K562 (cell line): ENCODE results near the gene ACOT9. TPM values are rescaled to one million over a fixed set of nuclear protein-coding genes. Genes with fewer than 3 reads are reported as not detected.

Experiments
- ATF1 ChIP-seq, 2 experiments: fragments of 450-650 bp in 1 of 2; IDR thresholded peaks; 2 replicates each; pipeline ENCODE4 v1.6.1; 2016; ENCODE audit warnings: missing compliant biosample characterization in 1 of 2, missing genetic modification characterization in 1 of 2
- DACH1 ChIP-seq: fragments of 450-650 bp; IDR thresholded peaks from 2 replicates; pipeline ENCODE4 v1.6.1; 2018; ENCODE audit not compliant: partially characterized antibody
- DPF2 ChIP-seq: fragments of 450-650 bp; IDR thresholded peaks from 2 replicates; pipeline ENCODE4 v1.6.1; 2016
- ESRRA ChIP-seq: fragments of 450-650 bp; IDR thresholded peaks from 2 replicates; pipeline ENCODE4 v1.6.1; 2014; ENCODE audit warnings: low read depth, mild to moderate bottlenecking, moderate library complexity, borderline replicate concordance
- FOSL1 ChIP-seq: fragments of 200-800 bp; sonication (Bioruptor generic); conservative IDR thresholded peaks from 2 replicates; pipeline ENCODE4 v1.6.1; 2016; ENCODE audit warnings: missing genetic modification characterization, missing compliant biosample characterization
- GABPB1 ChIP-seq: sonication (generic); formaldehyde crosslinking; IDR thresholded peaks from 2 replicates; pipeline ENCODE4 v1.8.0; 2022; ENCODE audit warnings: mild to moderate bottlenecking, missing genetic modification reagents
- JUND ChIP-seq, 2 experiments: IDR thresholded peaks; 2 replicates in 1 of 2; 3 replicates in 1 of 2; pipeline ENCODE4 v1.6.1; 2011; ENCODE audit warnings: borderline replicate concordance in 2 of 2, low read depth in 2 of 2, low read length in 2 of 2, improper control_type of control experiment in 1 of 2, missing biosample characterization in 1 of 2, missing genetic modification characterization in 1 of 2, missing genetic modification reagents in 1 of 2
- KLF16 ChIP-seq: IDR thresholded peaks from 2 replicates; pipeline ENCODE4 v1.6.1; 2016; ENCODE audit warnings: antibody characterized with exemption
- NFE2 ChIP-seq: IDR thresholded peaks from 2 replicates; pipeline ENCODE4 v1.6.1; 2014; ENCODE audit warnings: antibody characterized with exemption, low read depth
- NR2C1 ChIP-seq, 2 experiments: fragments of 450-650 bp; IDR thresholded peaks; 2 replicates each; pipeline ENCODE4 v1.6.1; 2017; ENCODE audit warnings: mild to moderate bottlenecking in 2 of 2, antibody characterized with exemption in 1 of 2, inconsistent platforms in 1 of 2, missing compliant biosample characterization in 1 of 2, missing genetic modification characterization in 1 of 2
- RAD21 ChIP-seq, 2 experiments: fragments of 250-450 bp in 1 of 2; fragments of 450-650 bp in 1 of 2; sonication (Bioruptor Pico) in 1 of 2; formaldehyde crosslinking in 1 of 2; IDR thresholded peaks in 1 of 2; conservative IDR thresholded peaks in 1 of 2; 2 replicates each; pipeline versions ENCODE4 v1.4.0 to v1.8.0; 2020 to 2022; ENCODE audit warnings: mild to moderate bottlenecking in 2 of 2, moderate library complexity in 1 of 2
- SIN3A ChIP-seq, 2 experiments: fragments of 150-350 bp in 1 of 2; IDR thresholded peaks; 2 replicates each; pipeline ENCODE4 v1.6.1; 2011 to 2016; ENCODE audit warnings: borderline replicate concordance in 2 of 2, low read depth in 2 of 2, low read length in 2 of 2, mild to moderate bottlenecking in 2 of 2, moderate library complexity in 2 of 2; ENCODE audit not compliant: control insufficient read depth in 1 of 2
- SMC3 ChIP-seq: conservative IDR thresholded peaks from 2 replicates; pipeline ENCODE4 v1.6.1; 2011; ENCODE audit warnings: low read depth, low read length, improper control_type of control experiment; ENCODE audit not compliant: insufficient read depth
- SPI1 ChIP-seq: IDR thresholded peaks from 2 replicates; pipeline ENCODE4 v1.6.1; 2011; ENCODE audit warnings: low read depth, low read length, control low read depth, borderline replicate concordance
- polyA plus RNA-seq, 8 experiments: library from polyadenylated mRNA; depleted of rRNA in 4 of 8; stranded (reverse) in 5 of 8; unstranded in 3 of 8; fragments of >200 nt; fragmentation: Nextera tagmentation in 2 of 8; fragmentation: Illumina TruSeq in 1 of 8; extraction: Ambion mirVana in 2 of 8; extraction: Trizol in 1 of 8; gene quantifications; 2 replicates each; pipeline versions ENCODE4 v1.2.1 to v1.2.3, GENCODE V29; 2011 to 2014; ENCODE audit warnings: inconsistent platforms in 1 of 8, missing spikeins in 1 of 8
- total RNA-seq, 7 experiments: library from RNA; depleted of rRNA in 6 of 7; stranded (reverse); fragments of >200 nt in 6 of 7; fragmentation: Illumina TruSeq in 2 of 7; extraction: Trizol in 2 of 7; gene quantifications; 2 replicates each; pipeline versions ENCODE4 v1.2.1 to v1.2.3, GENCODE V29; 2011 to 2021; ENCODE audit warnings: low replicate concordance in 1 of 7
- TF ChIP-seq, protein P1 (sequence below): IDR thresholded peaks from 2 replicates; pipeline ENCODE4 v1.6.1; 2012; ENCODE audit warnings: low read depth, low read length, improper control_type of control experiment, borderline replicate concordance
- TF ChIP-seq, protein P2 (sequence below): IDR thresholded peaks from 2 replicates; pipeline ENCODE4 v1.6.1; 2011; ENCODE audit warnings: borderline replicate concordance, low read depth, mild to moderate bottlenecking, moderate library complexity, low read length; ENCODE audit not compliant: insufficient read depth, poor library complexity, severe bottlenecking
- TF ChIP-seq, protein P3 (sequence below): sonication (generic); formaldehyde crosslinking; IDR thresholded peaks from 2 replicates; pipeline ENCODE4 v1.8.0; 2022; ENCODE audit warnings: mild to moderate bottlenecking, missing genetic modification reagents
- TF ChIP-seq, protein P4 (sequence below), 3 experiments: IDR thresholded peaks in 2 of 3; conservative IDR thresholded peaks in 1 of 3; 2 replicates each; pipeline ENCODE4 v1.5.1; 2011 to 2012; ENCODE audit warnings: low read length in 3 of 3, mild to moderate bottlenecking in 3 of 3, control low read depth in 2 of 3, improper control_type of control experiment in 1 of 3, inconsistent platforms in 1 of 3, low read depth in 1 of 3, mixed read lengths in 1 of 3, moderate library complexity in 1 of 3; ENCODE audit not compliant: insufficient read depth in 2 of 3

The ACOT9 gene
- total and polyA plus RNA-seq, 9 of the 15 experiments (the other 6 are each of a cell fraction or from before 2014, with no cell fraction given), result 31.2 to 80.9 (median 45.3) TPM

DNA sequence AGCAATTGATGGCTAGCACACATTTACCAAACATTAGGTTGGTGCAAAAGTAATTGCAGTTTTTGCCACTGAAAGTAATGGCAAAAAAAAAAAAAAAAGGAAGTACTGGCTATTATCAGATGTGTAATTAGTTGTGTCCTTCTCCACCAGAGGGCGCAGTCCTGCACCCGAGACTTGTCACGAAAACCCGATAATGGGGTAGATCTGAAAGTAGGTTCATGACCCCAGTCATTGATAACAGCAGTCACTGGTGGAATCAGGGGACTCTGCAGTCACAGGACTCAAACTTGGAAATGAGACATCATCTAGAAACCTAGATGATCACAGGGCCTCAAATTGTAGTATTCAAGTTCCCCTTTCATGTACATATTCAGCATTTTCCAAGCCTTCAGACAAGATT lies 13.1 kb upstream of the ACOT9 start (continued):
- TF ChIP-seq NR2C1 (IDR thresholded peaks at IDR 0.05) (peak; percentile 46; the same call in 1 of the 2 replicates), NR2C1 (tag; IDR thresholded peaks at IDR 0.05) (peak; percentile 79), DPF2 (0 out of 2 replicates have a peak, but pooled peaks have one; percentile 50), FOSL1 (0 out of 2 replicates have a peak, but pooled peaks have one; percentile 12), SIN3A (IDR thresholded peaks at IDR 0.05; ENCODE audit: borderline replicate concordance in 2 of 2, control insufficient read depth in 1 of 2, low read depth in 2 of 2, low read length in 2 of 2) (no peak), RAD21 (CRISPR knock-in tag; conservative IDR thresholded peaks at IDR 0.05 in 1 of 2, IDR thresholded peaks at IDR 0.05 in 1 of 2) (peak; percentile 46 to 58), ESRRA (no peak), NFE2 (peak; percentile 18; the same call in 1 of the 2 replicates), SMC3 (peak; percentile 50; the same call in 1 of the 2 replicates), JUND (IDR thresholded peaks at IDR 0.05; ENCODE audit: borderline replicate concordance, low read depth, low read length) (peak; percentile 48; the same call in 1 of the 2 replicates), JUND (tag; IDR thresholded peaks at IDR 0.05; ENCODE audit: borderline replicate concordance, low read depth, low read length) (peak; percentile 38; the same call in 1 of the 3 replicates), GABPB1 (0 out of 2 replicates have a peak, but pooled peaks have one; percentile 15), SPI1 (0 out of 2 replicates have a peak, but pooled peaks have one; percentile 30), ATF1 (CRISPR knock-in tag; IDR thresholded peaks at IDR 0.05) (no peak), ATF1 (tag; IDR thresholded peaks at IDR 0.05) (peak; percentile 26; the same call in 1 of the 2 replicates), KLF16 (0 out of 2 replicates have a peak, but pooled peaks have one; percentile 13), DACH1 (peak; percentile 12)
- TF ChIP-seq, protein P1, sequence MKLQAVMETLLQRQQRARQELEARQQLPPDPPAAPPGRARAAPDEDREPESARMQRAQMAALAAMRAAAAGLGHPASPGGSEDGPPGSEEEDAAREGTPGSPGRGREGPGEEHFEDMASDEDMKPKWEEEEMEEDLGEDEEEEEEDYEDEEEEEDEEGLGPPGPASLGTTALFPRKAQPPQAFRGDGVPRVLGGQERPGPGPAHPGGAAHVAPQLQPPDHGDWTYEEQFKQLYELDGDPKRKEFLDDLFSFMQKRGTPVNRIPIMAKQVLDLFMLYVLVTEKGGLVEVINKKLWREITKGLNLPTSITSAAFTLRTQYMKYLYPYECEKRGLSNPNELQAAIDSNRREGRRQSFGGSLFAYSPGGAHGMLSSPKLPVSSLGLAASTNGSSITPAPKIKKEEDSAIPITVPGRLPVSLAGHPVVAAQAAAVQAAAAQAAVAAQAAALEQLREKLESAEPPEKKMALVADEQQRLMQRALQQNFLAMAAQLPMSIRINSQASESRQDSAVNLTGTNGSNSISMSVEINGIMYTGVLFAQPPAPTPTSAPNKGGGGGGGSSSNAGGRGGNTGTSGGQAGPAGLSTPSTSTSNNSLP, result peak; percentile 56; the same call in 1 of the 2 replicates
- TF ChIP-seq, protein P2, sequence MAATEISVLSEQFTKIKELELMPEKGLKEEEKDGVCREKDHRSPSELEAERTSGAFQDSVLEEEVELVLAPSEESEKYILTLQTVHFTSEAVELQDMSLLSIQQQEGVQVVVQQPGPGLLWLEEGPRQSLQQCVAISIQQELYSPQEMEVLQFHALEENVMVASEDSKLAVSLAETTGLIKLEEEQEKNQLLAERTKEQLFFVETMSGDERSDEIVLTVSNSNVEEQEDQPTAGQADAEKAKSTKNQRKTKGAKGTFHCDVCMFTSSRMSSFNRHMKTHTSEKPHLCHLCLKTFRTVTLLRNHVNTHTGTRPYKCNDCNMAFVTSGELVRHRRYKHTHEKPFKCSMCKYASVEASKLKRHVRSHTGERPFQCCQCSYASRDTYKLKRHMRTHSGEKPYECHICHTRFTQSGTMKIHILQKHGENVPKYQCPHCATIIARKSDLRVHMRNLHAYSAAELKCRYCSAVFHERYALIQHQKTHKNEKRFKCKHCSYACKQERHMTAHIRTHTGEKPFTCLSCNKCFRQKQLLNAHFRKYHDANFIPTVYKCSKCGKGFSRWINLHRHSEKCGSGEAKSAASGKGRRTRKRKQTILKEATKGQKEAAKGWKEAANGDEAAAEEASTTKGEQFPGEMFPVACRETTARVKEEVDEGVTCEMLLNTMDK, result peak; percentile 23
- TF ChIP-seq, protein P3, sequence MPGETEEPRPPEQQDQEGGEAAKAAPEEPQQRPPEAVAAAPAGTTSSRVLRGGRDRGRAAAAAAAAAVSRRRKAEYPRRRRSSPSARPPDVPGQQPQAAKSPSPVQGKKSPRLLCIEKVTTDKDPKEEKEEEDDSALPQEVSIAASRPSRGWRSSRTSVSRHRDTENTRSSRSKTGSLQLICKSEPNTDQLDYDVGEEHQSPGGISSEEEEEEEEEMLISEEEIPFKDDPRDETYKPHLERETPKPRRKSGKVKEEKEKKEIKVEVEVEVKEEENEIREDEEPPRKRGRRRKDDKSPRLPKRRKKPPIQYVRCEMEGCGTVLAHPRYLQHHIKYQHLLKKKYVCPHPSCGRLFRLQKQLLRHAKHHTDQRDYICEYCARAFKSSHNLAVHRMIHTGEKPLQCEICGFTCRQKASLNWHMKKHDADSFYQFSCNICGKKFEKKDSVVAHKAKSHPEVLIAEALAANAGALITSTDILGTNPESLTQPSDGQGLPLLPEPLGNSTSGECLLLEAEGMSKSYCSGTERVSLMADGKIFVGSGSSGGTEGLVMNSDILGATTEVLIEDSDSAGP (CRISPR knock-in tag), result no peak
- TF ChIP-seq, protein P4, sequence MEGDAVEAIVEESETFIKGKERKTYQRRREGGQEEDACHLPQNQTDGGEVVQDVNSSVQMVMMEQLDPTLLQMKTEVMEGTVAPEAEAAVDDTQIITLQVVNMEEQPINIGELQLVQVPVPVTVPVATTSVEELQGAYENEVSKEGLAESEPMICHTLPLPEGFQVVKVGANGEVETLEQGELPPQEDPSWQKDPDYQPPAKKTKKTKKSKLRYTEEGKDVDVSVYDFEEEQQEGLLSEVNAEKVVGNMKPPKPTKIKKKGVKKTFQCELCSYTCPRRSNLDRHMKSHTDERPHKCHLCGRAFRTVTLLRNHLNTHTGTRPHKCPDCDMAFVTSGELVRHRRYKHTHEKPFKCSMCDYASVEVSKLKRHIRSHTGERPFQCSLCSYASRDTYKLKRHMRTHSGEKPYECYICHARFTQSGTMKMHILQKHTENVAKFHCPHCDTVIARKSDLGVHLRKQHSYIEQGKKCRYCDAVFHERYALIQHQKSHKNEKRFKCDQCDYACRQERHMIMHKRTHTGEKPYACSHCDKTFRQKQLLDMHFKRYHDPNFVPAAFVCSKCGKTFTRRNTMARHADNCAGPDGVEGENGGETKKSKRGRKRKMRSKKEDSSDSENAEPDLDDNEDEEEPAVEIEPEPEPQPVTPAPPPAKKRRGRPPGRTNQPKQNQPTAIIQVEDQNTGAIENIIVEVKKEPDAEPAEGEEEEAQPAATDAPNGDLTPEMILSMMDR (IDR thresholded peaks at IDR 0.05 in 2 of 3, conservative IDR thresholded peaks at IDR 0.05 in 1 of 3; ENCODE audit: insufficient read depth in 2 of 3, low read depth in 1 of 3, low read length in 3 of 3), result peak; percentile 64 to 73 (median 71)
